GM12878 (cell line): ENCODE data around the gene REEP6. TPM values are rescaled to one million over a fixed set of nuclear protein-coding genes. Genes with fewer than 3 reads are reported as not detected.

Experiments
- ATAC-seq: fragments of 200-7000 bp; cut with Tn5 transposase; 3 replicates; pipeline ENCODE4 v1.9.1; 2020; ENCODE audit warnings: mild to moderate bottlenecking, moderate library complexity
- BruUV-seq: library from RNA; stranded (reverse); fragments of 400-500 nt; replicated peaks from 2 replicates; lab custom pipeline; 2021; lab: Mats Ljungman, UMichigan
- CTCF ChIA-PET: fragments of 300-600 bp; sonication (Branson Sonifier 250); formaldehyde crosslinking; extraction: SDS; loops from one replicate; lab custom pipeline; 2021; ENCODE audit warnings: inconsistent platforms; lab: Yijun Ruan, JAX
- POLR2A ChIA-PET: fragments of 350-600 bp; formaldehyde crosslinking; extraction: SDS; loops from one replicate; lab custom pipeline; 2021; ENCODE audit warnings: inconsistent platforms; lab: Charles Lee
- RAD21 ChIA-PET: fragments of 300-600 bp; sonication (Branson Sonifier 250); formaldehyde crosslinking; loops from one replicate; lab custom pipeline; 2023; ENCODE audit warnings: antibody characterized with exemption; ENCODE audit not compliant: unreplicated experiment; lab: Charles Lee
- SMC1A ChIA-PET: fragments of 300-600 bp; sonication (Branson Sonifier 250); formaldehyde crosslinking; loops from one replicate; lab custom pipeline; 2023; ENCODE audit not compliant: unreplicated experiment, uncharacterized antibody; lab: Charles Lee
- DNase-seq: peaks from one replicate; pipeline ENCODE4 v3.0.0-alpha.2; 2011; ENCODE audit warnings: low read depth, low spot score
- FAIRE-seq: peaks from 3 replicates; lab custom pipeline; 2011; peaks lifted over from hg19 to GRCh38; lab: Jason Lieb, UNC
- H2AFZ ChIP-seq: 2 replicates; pipeline ENCODE4 v1.6.0; 2011; ENCODE audit warnings: low read depth, low read length, control low read depth; ENCODE audit not compliant: control insufficient read depth
- H3K27ac ChIP-seq: 2 replicates; pipeline ENCODE4 v1.5.1; 2011; ENCODE audit warnings: control low read depth; ENCODE audit not compliant: control insufficient read depth, insufficient read depth
- H3K27me3 ChIP-seq, 2 experiments: replicated peaks in 1 of 2; 2 replicates each; pipeline versions ENCODE4 v1.6.0 to v1.6.1; 2011; ENCODE audit warnings: low read length in 1 of 2; ENCODE audit not compliant: control insufficient read depth in 2 of 2, insufficient read depth in 2 of 2
- H3K36me3 ChIP-seq, 2 experiments: 2 replicates each; pipeline ENCODE4 v1.5.1; 2011; ENCODE audit warnings: low read length in 1 of 2; ENCODE audit not compliant: control insufficient read depth in 2 of 2, insufficient read depth in 2 of 2
- H3K4me1 ChIP-seq: 2 replicates; pipeline ENCODE4 v1.6.1; 2011; ENCODE audit warnings: mild to moderate bottlenecking, low read length, moderate library complexity, mixed read lengths; ENCODE audit not compliant: control insufficient read depth, insufficient read depth
- H3K4me2 ChIP-seq: 2 replicates; pipeline ENCODE4 v1.6.0; 2011; ENCODE audit warnings: control low read depth; ENCODE audit not compliant: control insufficient read depth, insufficient read depth
- H3K4me3 ChIP-seq: fragments of 200-600 bp; sonication (generic); 2 replicates; pipeline ENCODE4 v1.5.1; 2016
- H3K79me2 ChIP-seq: 2 replicates; pipeline ENCODE4 v1.6.0; 2011; ENCODE audit warnings: low read length; ENCODE audit not compliant: control insufficient read depth, insufficient read depth
- H3K9ac ChIP-seq: 2 replicates; pipeline ENCODE4 v1.8.0; 2011; ENCODE audit warnings: low read length, control low read depth, mixed read lengths; ENCODE audit not compliant: control insufficient read depth, insufficient read depth
- H3K9me3 ChIP-seq: replicated peaks from 3 replicates; pipeline ENCODE4 v1.5.1; 2011; ENCODE audit warnings: mild to moderate bottlenecking, low read length; ENCODE audit not compliant: control insufficient read depth, insufficient read depth
- H4K20me1 ChIP-seq: 2 replicates; pipeline ENCODE4 v1.6.0; 2011; ENCODE audit not compliant: control insufficient read depth, insufficient read depth
- CHD2 ChIP-seq: IDR thresholded peaks from 2 replicates; pipeline ENCODE4 v1.6.1; 2011; ENCODE audit warnings: low read depth, low read length, improper control_type of control experiment, borderline replicate concordance
- IRF4 ChIP-seq: IDR thresholded peaks from 2 replicates; pipeline ENCODE4 v1.6.1; 2011; ENCODE audit warnings: low read depth, low read length
- NFYA ChIP-seq: IDR thresholded peaks from 2 replicates; pipeline ENCODE4 v1.6.1; 2011; ENCODE audit warnings: low read depth, mild to moderate bottlenecking, low read length, improper control_type of control experiment, borderline replicate concordance
- NR2C1 ChIP-seq: fragments of 450-650 bp; IDR thresholded peaks from 2 replicates; pipeline ENCODE4 v1.6.1; 2017; ENCODE audit warnings: antibody characterized with exemption, mild to moderate bottlenecking, moderate library complexity
- PAX5 ChIP-seq: IDR thresholded peaks from 2 replicates; pipeline ENCODE4 v1.6.1; 2011; ENCODE audit warnings: low read depth, low read length, borderline replicate concordance
- POU2F2 ChIP-seq: IDR thresholded peaks from 3 replicates; pipeline ENCODE4 v1.6.1; 2011; ENCODE audit warnings: low read depth, mild to moderate bottlenecking, low read length, borderline replicate concordance
- PRDM15 ChIP-seq: fragments of 450-650 bp; formaldehyde crosslinking; IDR thresholded peaks from 2 replicates; pipeline ENCODE4 v1.4.0; 2020; ENCODE audit warnings: mild to moderate bottlenecking, moderate library complexity
- SIN3A ChIP-seq: IDR thresholded peaks from 2 replicates; pipeline ENCODE4 v1.6.1; 2012; ENCODE audit warnings: low read depth, low read length, improper control_type of control experiment
- STAT3 ChIP-seq: IDR thresholded peaks from 2 replicates; pipeline ENCODE4 v1.6.1; 2011; ENCODE audit warnings: low read depth, low read length, improper control_type of control experiment
- TAF1 ChIP-seq: IDR thresholded peaks from 2 replicates; pipeline ENCODE4 v1.6.1; 2011; ENCODE audit warnings: mild to moderate bottlenecking, low read depth, low read length, borderline replicate concordance
- WRNIP1 ChIP-seq: IDR thresholded peaks from 2 replicates; pipeline ENCODE4 v1.6.1; 2011; ENCODE audit warnings: low read depth, low read length, improper control_type of control experiment, borderline replicate concordance
- ZBTB40 ChIP-seq: fragments of 450-650 bp; IDR thresholded peaks from 2 replicates; pipeline ENCODE4 v1.6.1; 2016; ENCODE audit warnings: mild to moderate bottlenecking, moderate library complexity, borderline replicate concordance
- WGBS: methylation state at CpG from one replicate; pipeline ENCODE4 v1.1.6; 2016; ENCODE audit warnings: low lambda C conversion rate; ENCODE audit not compliant: insufficient replicate concordance, insufficient coverage; ENCODE audit errors: missing lambda C conversion rate; 5-methylcytosine and 5-hydroxymethylcytosine counted together
- in situ Hi-C: fragments of 300-500 bp; cut with MboI; formaldehyde crosslinking; loops from 9 replicates; pipeline ENCODE4 v1.14.3; 2018; ENCODE audit warnings: mixed read lengths
- intact Hi-C: fragments of 100-400 bp; cut with micrococcal nuclease; formaldehyde crosslinking; loops from one replicate; pipeline ENCODE4 v1.14.2; 2022; ENCODE audit not compliant: unreplicated experiment
- polyA plus RNA-seq, 11 experiments: library from polyadenylated mRNA; depleted of rRNA in 4 of 11; unstranded in 6 of 11; stranded (reverse) in 5 of 11; fragments of >200 nt; fragmentation: Nextera tagmentation in 4 of 11; fragmentation: Illumina TruSeq in 1 of 11; extraction: Ambion mirVana in 4 of 11; extraction: Trizol in 1 of 11; gene quantifications; 1 replicate in 1 of 11; 2 replicates in 10 of 11; pipeline versions ENCODE4 v1.2.1 to v1.2.3, GENCODE V29; 2011 to 2016; ENCODE audit warnings: inconsistent platforms in 2 of 11, missing spikeins in 2 of 11, low read depth in 1 of 11
- total RNA-seq, 4 experiments: library from RNA; depleted of rRNA in 3 of 4; stranded (reverse); fragments of >200 nt in 3 of 4; fragmentation: Illumina TruSeq in 1 of 4; extraction: Trizol in 1 of 4; gene quantifications; 2 replicates each; pipeline versions ENCODE4 v1.2.1 to v1.2.3, GENCODE V29; 2013 to 2021

REEP6 gene
- total and polyA plus RNA-seq, 10 of the 15 experiments (the other 5 are each of a cell fraction or from before 2014, with no cell fraction given), result 0.06 to 1.1 (median 0.39) TPM; not detected in 2

GRCh38 chr19:1466018-1466460, 24.9 kb upstream of the REEP6 start:
- Histone ChIP-seq H3K9me3 (no peaks in the 10 kb centered on the region), H3K79me2 (no peaks in the 10 kb centered on the region), H3K4me3 (no peak overlapping the region), H3K36me3 (no peaks in the 10 kb centered on the region), H3K4me2 (no peak overlapping the region), H4K20me1 (no peaks in the 10 kb centered on the region), H3K27me3 (peaks cover 10 to 18% of the 10 kb centered on the region in 2 experiments), H3K4me1 (peaks cover 2% of the 10 kb centered on the region), H3K27ac (no peak overlapping the region), H3K9ac (no peak overlapping the region), H2AFZ (no peak overlapping the region)
- ChIA-PET SMC1A (no interaction called here), CTCF (interaction anchor here (1.1 kb wide), 1 partner anchor 40 kb away, joined by 3 read pairs; no protein-coding TSS in a partner anchor), RAD21 (no interaction called here), POLR2A (interaction anchor here (0.5 kb wide), 1 partner anchor 139 kb away, joined by 4 read pairs; no protein-coding TSS in a partner anchor)
- FAIRE-seq (no peak), DNase-seq (no peak), ATAC-seq (no peak)
- in situ Hi-C loops (no loop called here), intact Hi-C loops (no loop called here)
- BruUV-seq, result no TSS peak
- 77% methylated on average over 27 of the region's 41 CpGs for WGBS
- TF ChIP-seq PRDM15 (no peak), WRNIP1 (no peak), IRF4 (no peak), NFYA (no peak), TAF1 (no peak), POU2F2 (no peak), NR2C1 (no peak), SIN3A (no peak), STAT3 (no peak), PAX5 (no peak), ZBTB40 (no peak), CHD2 (no peak)
